Stimulated activated CD4-positive, alpha-beta T cell treated with anti-CD3 and anti-CD28 coated beads, Interleukin-1b, Interleukin-23, amount 100 ng/mL, for 4 hours (primary cell): ENCODE data around the gene COL9A2.
A peak's percentile ranks its signal among the peaks of the same experiment; 100 is the strongest.

Experiments
- DNase-seq, 2 donors: peaks; one replicate each; pipeline ENCODE4 v3.0.0-alpha.2; 2020; ENCODE audit warnings: low read depth in 2 of 2

COL9A2 gene

DNA sequence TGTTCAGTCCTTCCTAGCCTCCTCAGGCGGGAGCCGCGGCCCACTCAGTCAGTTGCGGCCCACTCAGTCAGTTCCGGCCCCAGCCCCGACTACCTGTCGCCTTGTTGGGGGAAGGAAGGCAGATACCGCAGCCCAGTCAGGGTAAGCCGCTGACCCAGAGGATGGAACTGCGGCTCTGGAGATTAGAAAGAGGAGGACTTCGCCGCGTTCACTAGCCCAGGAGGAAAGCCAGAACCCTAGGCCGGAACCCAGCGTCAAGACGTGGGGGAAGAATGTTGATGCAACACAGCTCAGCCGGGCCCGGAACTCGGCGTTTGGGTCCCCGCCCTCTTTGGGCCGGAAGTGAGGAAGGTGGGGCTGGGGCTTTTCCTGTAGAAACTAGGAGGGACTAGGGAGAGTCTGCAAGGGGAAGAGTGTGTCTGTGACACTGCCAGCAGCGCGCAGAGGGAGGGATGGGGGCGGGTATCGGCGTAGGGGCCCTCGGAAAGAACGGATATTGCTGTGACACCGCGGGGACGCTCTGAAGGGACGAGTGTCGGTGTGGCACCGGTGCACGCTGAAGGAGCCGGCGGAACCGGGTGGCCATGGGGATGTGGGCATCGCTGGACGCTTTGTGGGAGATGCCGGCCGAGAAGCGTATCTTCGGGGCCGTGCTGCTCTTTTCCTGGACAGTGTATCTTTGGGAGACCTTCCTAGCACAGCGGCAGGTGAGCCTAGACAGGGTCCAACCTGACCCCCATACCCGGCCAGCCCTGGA lies 59.2 kb downstream of the COL9A2 start, which contains the start of gene ZMPSTE24:
TSS of gene ZMPSTE24 (plus strand) at position 549 of the 757 bp plus-strand sequence. CDS start at position 585, 36 bp downstream.
- DNase-seq: peak; percentile 86 to 92

- no peak for DNase-seq
Observed at GRCh38 chr1:40257313-40257687, 59.8 kb downstream of the COL9A2 start.

DNA sequence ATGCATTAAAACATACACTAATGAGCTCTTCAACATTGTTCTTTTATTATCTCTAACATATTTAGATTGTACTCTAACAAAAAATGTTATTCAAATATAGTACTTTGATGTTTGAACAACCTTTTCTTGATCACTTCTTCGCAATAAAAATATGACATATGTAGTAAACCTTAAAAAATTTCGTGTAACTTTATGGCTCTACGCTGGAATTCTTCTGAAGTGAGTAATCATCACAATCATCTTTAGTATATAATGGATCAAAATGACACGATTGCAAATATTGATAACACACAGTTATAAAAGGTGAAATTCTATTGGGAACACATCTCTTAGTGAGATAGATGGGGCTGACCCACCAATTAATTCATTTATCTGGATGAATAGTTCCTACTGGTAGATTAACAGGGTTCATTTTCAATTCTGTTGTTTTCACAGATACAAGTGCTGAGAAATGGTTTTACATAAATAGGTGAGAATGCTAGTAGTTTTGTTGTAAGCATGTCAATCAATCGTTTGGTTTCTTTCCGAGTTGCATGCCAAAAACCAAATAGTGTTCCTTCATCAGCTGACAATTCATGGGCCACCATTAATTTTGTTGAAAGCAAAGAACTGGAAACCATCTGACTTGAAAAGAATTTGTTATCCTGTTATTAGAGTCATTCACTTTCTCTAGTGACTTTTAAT lies 60.5 kb downstream of the COL9A2 start:
- no peak for DNase-seq

GRCh38 chr1:40255231-40255630 lies 61.9 kb downstream of the COL9A2 start:
- no peak for DNase-seq

DNA sequence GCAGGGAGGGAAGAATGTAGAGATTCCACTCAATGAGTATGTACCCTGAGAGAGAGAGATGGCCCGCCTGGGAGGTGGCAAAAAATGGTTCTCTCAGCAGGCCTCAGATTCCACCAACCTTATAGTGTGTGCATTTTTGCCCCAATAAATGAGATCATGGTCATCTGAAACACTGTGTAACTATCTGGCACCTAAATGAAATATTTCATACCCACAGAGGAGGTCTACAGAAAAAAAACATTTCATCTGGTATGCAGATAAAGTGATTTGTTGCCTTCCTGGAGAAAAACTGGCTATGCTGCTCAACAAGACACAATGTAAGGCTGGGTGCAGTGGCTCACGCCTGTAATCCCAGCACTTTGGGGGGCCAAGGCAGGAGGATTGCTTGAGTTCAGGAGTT lies 64.5 kb downstream of the COL9A2 start:
- DNase-seq: no peak

GRCh38 chr1:40251456-40251855 lies 65.6 kb downstream of the COL9A2 start:
- DNase-seq: no peak
